GM21367 (cell line): ENCODE results near the gene ALAS1.

ENCODE experiments used
- ATAC-seq: cut with Tn5 transposase; IDR thresholded peaks from one replicate; pipeline ENCODE4 v1.9.1; 2021; ENCODE audit not compliant: unreplicated experiment

The ALAS1 gene

DNA sequence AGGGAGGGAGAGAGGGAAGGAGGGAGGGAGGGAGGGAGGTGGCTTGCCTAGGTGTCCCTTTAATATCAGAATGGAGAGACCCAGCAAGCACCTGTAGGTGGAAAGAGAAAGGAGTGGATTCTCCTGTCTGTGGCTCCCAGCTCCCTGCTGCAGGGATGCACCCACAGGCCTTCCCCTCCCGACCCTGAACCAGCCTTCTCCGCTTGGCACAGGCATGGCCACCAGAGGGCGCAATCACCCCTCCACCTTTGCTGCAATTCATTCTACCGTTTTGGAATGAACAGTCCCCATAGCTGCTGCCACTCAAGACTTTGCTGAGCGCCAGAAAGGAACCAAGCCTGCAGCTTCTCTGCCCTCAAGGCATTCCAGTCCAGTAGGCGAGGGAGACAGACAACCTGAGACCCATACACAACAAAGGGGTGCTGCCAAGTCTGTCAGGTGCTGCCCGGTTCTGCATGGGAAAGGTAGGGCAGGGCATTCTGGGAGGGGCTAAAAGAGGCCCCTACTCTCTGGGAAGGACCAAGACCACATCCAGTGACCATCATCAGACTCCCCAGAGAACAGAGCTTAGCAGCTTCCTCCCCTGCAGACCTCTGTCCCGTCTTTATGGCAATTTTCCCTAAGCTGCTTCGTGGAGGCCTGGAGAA is 22.5 kb downstream of the ALAS1 start:
- ATAC-seq = no peak

DNA sequence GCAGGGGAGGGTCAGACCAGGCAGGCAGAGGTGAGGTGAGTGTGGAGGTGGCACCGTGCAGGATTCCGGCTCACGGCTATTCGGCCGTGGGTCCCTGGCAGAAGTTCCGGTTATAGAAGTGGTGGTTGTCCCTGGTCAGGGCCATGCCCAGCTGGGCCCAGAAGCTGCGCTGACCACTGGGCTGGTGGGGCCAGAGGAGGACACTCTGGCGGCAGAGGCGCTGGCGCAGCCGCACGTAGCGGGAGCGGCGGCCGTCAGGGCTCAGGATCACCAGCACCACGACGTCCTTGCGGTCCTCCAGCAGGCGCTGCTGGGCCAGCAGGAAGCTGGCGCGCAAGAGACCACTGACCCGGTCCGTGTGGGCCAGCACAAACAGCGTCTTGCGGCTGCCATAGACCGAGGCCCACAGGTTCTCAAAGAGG is 23.2 kb downstream of the ALAS1 start:
- ATAC-seq = no peak

DNA sequence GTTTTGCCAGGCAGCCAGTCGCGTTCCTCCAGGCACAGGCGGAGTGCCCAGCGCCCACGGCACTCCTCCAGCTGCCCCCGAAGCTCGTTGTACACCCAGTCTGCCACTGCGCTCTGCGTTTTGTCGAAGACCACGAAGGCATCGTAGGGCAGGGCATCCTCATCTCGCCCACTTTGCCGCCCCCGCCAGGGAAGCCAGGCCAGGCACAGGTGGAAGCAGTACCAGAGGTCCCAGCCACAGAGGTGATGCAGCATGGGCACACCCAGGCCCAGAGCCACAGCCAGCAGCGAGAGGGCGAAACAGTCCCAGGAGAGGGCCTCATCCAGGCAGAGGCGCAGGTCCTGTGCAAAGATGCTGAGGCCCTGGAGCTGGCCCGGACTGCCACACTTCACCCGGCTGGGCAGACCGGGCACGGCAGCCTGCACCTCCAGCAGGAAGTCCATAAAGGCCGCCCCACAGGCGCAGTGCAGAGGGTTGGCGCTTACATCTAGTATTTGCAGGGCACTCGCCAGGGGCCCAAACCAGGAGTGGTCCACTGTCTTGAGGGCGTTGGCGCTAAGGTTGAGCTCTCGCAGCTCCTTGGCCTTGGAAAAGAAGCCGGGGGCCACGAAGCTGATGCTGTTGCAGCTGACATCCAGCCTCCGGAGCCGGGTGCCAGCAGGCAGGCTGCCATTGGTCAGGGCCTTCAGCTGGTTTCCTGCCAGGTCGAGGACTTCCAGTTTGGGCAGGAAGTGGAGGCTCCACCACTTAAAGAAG is 23.8 kb downstream of the ALAS1 start:
- no peak for ATAC-seq

DNA sequence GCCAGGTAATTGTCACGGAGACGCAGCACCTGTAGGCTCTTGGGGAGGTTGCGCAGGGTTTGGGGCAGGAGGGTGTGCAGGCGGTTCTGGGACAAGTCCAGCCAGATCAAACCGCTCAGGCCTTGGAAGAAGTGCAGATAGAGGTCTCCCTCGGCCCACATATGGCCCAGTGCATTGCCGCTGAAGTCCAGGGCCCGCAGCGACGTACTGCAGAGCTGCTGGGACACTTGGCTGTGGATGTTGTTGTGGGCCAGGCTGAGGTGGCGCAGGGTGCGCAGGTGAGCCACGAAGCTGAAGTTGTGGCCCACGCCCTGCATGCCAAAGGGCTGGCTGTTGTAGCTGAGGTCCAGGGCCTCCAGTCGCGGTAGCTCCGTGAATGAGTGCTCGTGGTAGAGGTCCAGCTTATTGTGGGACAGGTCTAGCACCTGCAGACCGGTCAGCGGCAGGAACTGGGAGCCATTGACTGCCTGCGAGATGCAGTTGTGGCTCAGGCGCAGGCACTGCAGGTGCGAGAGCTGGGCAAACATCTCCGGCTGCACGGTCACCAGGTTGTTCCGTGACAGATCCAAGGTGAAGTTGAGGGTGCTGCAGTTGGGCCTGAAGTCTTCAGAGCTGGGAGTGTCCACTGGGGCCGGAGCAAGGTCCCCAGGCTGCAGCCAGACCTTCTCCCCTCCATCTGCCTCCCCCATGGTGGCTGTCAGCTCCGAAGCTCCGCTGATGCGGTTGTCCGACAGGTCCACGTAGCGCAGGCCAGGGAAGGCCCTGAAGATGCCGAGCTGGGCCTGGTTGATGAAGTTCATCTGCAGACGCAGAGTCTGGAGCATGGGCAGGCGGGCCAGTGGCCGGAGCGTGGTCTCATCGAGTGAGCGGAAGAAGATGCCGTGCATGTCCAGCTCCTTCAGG is 24.6 kb downstream of the ALAS1 start:
- no peak for ATAC-seq

DNA sequence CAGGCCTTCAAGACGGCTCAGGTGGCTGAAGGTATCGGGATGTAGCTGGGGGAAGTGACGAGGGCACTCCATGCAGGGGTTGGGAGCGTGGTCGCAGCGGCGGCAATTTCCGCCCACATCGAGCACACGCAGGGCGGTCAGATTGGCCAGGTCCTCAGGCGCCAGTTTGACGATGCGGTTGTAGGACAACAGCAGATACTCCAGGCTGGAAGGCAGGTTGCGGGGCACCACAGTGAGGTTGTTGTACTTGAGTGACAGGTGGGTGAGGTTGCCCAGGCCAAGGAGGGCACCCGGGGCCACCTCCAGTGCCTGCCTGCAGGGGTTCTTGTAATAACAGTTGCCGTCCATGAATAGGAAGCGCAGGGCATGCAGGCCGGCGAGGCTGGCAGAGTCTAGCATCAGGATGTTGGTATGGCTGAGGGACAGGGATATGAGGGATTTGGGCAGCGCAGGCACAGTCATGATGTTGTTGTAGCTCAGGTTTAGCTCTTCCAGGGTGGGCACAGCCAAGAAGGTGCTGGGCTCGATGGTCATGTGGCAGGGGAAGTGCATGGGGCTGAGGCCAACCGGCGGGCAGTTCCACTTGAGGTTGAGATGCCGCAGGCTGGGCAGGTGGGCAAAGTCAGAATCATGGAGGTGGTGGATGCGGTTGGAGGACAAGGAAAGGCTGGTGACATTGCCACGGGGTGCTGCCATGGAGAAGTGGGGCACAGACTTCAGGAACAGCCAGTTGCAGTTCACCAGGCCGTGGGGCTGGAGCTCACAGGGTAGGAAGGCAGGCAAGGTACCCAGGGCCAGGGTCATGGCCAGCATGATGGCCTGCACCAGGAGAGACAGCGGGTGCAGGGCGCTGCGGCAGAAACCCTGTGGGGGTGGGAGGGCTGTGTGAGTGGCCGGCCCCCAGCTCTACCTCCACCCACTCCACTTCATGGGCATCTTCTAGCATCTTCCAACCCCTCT is 25.8 kb downstream of the ALAS1 start:
- ATAC-seq = no peak

DNA sequence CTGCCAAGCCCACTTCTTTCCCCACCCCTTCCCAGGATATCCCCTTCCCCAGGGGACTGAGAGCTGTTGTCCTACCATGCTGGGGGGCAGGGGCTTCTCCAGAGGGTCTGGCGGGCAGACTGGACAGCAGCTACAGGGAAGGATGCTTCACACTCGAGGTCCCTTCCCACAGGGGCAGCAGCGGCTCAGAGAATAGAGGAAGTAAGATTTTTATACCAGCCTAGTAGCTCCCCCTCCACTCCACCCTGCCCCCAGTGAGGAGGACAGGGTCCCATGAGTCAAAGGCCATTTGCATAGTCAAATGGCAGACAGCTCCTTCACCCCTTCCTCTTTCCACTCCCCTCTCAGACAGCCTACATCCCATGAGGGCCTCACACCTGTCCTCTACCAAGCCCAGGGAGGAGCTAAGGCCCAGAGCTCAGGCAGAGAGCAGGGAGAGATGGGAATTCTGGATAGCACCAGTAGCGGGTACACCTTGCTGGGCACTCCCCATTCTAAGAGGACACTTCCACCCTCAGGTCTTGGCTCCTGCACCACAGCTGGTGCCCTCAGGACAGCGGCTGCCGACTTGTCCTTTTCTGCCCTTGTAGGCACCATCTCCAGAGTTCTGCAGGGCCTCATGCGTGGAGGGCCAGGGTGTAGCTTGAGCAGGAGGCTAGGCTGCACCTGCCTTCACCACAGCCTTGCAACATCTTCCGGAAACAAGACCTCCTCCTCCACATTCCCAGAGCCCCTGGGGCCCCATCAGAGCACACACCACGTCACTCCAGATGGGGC is 27.7 kb downstream of the ALAS1 start, which contains the start of gene TLR9:
Gene TLR9 (minus strand): TSS at position 194 of the 777 bp plus-strand sequence. CDS start 116 bp downstream, at position 78.
- ATAC-seq = peak; percentile 76

DNA sequence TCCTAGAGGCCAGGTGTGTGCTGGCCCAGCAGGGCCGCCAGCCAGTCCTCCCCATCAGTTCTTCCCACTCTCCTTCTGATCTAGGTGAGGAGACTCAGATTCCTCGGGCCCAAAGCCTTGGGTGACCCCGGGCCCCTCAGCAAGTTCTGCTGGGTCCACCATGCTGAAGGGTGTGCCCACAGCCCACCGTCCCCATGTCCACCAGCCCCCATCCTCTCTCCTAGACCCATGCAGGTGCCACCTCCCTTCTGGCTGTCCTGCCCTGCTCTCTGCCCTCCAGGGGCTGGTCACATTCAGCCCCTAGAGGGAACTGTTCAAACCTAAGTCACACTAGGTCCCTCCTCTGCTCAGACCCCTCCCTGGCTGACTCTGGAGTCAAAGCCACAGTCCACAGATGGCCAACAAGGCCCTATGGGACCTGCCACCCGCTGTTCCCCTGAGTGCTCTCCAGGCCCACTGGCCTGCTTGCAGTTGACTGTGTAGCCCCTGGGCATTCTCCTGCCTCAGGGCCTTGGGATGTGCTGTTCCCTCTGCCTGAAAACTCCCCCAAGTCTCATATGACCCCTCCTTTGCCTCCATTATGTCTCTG is 28.4 kb downstream of the ALAS1 start:
- ATAC-seq = peak; percentile 2

DNA sequence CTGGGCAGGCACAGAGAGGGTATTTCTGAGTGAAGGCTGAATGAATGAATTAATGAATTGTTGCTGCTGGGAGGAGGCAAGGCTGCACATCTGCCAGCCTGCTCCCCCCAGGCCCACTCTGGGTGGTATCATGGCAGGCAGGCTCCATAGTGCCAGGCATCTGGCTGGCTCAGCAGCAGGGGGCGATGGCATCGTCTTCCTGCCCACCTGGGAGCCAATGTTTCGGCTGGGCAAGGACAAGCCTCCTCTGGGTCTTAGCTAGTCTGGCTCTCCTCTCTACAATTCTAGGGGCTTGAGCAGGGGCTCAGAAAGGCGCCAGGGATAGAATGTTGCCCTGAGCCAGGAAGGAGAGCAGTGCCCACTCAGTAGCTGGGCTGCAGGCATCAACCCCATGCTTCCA is 29.2 kb downstream of the ALAS1 start:
- no peak for ATAC-seq

DNA sequence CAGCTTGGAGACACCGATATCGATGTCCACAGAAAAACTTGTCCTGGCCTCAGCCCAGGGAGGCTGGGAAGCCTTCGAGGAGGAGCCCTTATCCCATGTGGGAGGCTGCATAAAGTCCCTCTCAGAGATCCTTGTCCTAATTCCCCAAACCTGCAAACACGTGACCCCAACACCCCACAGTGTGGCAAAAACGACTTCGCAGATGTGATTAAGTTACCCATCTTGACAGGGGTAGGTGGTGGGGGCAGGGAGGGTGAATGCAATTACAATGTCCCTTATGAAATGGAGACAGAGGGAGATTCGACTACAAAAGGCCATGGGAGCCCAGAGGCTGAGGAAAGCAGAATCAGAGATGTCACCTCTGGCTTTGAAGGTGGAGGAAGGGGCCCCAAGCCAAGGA is 29.8 kb downstream of the ALAS1 start:
- no peak for ATAC-seq

DNA sequence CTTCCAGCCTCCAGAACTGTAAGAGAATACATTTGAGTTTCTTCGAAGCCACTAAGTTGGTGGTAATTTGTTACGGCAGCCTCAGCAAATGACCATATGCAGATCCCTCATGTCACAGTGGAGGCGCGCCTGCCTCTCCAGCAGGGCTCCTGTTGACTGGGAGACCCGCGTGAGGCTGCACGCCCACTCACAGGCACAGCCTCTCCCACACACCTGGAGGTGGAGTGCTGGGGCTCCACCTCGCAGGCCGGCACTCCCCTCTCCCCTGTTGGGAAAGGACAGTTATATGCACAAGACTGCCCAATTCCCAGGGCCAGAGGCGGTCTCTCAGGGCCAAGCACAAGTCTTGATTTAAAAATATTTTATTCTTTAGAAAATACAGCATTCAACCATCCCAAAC is 30.3 kb downstream of the ALAS1 start:
- ATAC-seq = no peak

DNA sequence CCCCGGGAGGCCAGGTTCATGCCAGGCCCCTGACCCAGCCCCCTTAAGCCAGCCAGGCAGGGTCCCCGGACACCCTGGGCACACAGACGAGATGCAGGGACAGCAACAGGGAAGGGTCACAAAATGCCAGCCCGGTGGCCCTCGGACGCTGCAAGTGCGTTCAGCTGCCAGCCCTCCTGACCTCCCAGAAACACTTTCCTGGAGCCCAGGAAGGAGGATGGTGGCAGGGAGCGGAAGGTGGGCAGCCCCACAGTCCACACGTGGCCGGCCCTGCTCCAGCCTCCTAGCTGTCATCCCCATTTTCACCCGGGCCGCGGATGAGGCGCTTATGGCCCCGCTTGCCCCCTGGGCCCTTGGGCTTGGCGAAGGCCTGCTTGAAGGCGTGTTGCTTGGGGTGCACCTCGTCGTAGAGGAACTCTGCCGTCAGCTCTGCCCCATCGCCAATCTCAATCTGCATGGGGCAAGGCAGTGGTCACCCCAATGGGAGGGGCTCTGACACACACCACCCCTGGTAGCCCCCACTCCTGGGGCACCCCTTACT is 30.9 kb downstream of the ALAS1 start:
- no peak for ATAC-seq

DNA sequence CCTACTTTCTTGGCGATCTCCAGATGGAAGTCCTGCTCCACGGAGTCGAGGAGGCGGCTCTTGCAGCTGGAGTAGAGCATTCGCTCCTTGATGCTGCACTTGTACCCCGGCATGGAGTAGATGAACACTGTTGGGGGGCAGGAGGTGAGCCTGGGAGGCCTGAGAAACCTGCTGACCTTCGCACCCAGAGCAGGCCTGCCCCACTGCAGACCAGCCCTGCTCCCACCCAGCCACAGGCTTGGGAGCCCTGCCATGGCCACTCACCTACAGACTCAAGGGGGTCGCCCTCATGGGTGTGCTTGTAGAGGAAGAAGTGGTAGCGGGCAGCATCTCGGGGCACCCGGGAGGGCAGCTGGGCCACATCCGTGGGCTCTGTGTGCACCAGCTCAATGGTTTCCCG is 31.7 kb downstream of the ALAS1 start:
- no peak for ATAC-seq

DNA sequence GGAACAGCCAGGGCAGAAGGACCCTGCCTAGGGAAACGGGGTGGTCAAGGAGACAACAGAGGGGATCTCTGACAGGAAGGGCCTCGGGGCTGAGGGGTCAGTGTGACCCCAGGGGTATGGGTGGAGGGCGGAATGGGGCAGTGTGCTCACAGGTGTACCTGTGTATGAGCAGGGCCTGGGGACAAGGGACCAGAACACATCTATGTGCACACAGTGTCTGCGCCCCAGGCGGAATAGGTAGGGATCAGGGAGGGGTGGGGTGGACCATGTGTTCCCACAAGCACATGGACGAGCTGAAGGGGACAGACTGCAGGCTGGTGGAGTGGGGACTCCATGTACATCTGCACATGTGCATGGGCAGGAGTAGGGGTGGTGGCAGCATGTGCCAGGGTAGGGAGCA is 32.5 kb downstream of the ALAS1 start:
- ATAC-seq = no peak

DNA sequence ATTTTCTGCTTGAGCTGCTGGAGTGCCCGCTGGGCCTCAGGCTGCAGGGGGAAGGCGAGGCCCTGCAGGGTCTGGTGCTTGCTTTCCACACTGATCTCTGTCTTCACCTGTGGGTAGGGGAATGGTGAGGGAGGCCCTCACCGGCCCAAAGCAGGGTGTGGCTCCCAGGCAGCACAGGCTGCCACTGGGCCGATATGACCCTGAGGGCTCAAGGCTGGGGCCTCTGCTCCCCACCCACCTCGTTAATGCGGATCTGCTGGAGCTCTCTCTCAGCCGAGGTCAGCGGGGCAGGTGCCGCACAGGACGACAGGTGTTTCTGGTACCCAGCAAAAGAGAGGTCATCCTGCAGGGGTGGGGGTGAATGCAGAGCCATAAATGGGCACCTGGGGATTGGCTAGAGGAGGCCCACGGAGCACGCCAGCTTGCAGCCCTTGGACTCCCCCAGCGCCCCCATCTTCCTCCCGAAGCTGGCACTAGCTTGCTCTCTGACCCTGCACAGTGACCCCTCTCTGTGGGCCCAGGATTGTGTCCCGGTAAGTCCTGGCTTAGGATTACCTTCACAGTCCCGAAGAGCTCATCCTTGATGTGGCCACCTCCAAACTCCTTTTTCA is 33.0 kb downstream of the ALAS1 start:
- ATAC-seq = no peak

DNA sequence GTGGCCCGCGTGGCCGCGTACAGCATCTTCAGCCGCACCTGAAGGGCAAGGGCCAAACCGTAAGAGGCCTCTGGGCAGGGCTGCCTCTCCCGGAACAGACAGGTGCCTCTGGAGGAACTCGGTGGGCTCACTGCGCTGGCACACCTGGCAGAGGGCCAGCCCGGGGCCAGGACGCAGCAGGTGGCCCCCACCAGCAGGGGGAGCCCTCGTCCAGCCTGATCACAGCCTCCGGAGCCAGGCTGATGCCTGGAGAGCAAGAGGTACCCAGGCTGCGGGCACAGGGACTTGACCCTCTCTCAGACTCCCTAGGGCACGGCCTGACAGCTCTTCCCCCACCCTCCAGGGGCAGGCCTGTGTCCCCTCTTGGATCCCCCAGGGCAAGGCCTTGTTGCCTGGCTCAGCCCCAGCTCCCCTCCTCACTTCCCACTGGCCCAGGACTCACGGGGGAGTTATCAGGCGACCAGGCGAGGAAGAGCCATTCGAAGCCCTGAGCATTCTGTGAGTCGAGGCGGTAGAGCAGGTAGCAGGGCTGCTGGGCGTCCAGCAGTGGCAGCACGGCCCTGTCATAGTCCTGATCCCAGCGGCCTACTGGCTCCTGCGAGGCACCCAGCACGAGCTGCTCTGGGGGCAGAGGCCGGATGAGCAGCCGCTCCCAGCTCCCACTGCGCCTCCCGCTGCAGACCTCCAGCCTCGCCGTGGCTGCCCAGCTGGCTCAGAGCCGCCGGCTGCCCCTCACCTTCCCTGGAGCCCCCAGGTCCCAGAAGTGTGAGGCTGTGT is 33.7 kb downstream of the ALAS1 start:
- ATAC-seq = no peak

DNA sequence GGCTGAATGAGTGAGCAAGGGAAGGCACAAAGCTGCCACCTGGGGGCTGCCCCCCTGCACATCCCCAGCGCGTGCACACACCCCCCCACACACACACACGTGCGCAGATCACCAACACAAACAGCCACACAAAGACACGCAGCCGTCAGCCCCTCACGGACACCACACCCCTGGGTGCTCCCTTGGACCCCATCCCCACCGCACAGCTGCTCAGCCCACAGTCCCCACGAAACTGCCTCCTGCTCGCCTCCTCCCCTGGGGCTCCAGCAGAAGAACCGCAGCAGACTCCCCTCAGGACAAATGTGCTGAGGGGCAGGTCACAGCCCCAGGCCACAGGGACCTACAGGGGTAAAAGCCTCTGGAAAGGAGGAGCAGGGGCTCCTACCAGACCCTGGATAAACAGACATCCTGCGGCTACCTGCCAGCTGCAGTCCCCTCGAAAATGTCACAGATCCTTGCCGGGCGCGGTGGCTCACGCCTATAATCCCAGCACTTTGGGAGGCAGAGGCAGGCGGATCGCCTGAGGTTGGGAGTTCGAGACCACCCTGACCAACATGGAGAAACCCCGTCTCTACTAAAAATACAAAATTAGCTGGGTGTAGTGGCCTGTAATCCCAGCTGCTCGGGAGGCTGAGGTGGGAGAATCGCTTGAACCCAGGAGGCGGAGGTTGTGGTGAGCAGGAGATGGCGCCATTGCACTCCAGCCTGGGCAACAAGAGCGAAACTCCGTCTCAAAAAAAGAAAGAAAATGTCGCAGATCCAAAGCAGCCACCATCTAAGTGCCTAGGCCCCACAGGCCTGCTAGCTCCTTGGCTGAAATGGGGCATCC is 34.5 kb downstream of the ALAS1 start:
- no peak for ATAC-seq

DNA sequence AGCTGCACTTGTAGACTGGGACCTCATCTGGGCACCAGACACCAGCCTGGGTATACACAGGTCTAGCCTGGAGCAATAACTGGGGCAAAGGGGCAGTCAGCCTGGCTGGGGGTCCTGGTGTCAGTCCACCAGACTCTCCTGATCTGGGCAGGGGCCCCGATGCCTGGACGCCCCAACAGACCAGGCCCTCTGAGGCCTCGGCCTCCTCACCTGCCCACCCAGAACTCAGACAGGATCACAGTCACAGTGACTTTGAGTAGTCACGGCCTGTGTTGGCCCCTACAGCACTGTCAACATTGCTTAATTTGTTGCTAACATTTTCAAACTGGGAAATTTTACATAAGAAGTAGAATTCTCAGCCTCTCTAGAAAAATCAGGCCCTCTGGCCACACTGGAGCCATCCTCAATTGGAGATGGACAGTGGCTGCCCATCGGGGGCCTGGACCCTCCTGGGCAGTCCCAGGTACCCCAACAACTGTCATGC is 35.2 kb downstream of the ALAS1 start:
- ATAC-seq = no peak
